Measurements from ENCODE around the gene LDLRAP1. TPM values are rescaled to one million over a fixed set of nuclear protein-coding genes. Genes with fewer than 3 reads are reported as not detected.

LDLRAP1 gene
- total RNA-seq, 1 donor = 18.5 TPM

DNA sequence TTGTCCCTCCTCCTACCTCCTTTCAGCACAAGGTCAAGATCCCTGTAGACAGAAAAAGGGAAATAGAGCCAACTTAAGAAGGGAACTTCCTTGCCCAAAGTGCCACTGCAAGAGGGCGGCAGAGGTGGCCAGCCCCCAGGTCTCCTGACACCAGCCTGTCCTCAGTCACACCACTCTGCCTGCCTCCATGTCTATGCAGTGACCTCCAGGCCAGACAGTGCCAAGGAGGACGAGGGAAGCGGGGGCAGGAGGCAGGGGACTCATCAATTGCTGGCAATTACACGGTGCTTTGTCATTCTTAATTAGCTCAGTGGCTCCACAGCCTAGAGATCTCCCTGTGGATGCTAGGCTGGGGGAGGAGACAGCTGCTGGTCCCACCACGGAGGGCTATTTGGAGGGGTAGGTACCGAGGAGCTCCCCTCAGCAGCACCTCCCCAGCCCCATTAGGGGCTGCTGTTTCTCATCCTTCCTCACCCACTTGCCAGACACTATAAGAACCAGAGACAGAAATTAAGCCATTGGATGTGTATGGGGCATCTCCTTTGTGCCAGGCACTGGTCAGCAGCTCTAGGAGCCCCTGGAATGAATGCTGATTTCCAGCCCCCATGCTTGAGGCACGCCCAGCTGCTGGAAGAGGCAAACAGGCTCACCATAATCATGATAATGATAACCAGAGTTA, 6.1 kb upstream of the LDLRAP1 start:
- H3K36me3 ChIP-seq (ENCODE audit: insufficient read depth, low read length) = no peaks in the 10 kb centered on the region
- H3K27me3 ChIP-seq (ENCODE audit: insufficient read depth, low read length) = peaks cover 9% of the 10 kb centered on the region
- H3K9me3 ChIP-seq (ENCODE audit: low read depth, low read length) = no peaks in the 10 kb centered on the region
- no peaks in the 10 kb centered on the region for H3K79me2 ChIP-seq (ENCODE audit: insufficient read depth, low read length)
- H3K4me1 ChIP-seq (ENCODE audit: insufficient read depth, low read length) = peaks cover 3% of the 10 kb centered on the region
- H3K4me2 ChIP-seq (ENCODE audit: insufficient read depth, low read length) = no peak overlapping the region
- H3K27ac ChIP-seq (ENCODE audit: low read depth, low read length) = no peak overlapping the region
- no peak overlapping the region for H3K4me3 ChIP-seq (ENCODE audit: insufficient read depth, low read length)
- H2AFZ ChIP-seq (ENCODE audit: low read length) = no peak overlapping the region
- no peak for DNase-seq (ENCODE audit: insufficient read length, low spot score, missing footprints)
- no peaks in the 10 kb centered on the region for H4K20me1 ChIP-seq (ENCODE audit: insufficient read depth, low read length)
- TF ChIP-seq, protein P1, sequence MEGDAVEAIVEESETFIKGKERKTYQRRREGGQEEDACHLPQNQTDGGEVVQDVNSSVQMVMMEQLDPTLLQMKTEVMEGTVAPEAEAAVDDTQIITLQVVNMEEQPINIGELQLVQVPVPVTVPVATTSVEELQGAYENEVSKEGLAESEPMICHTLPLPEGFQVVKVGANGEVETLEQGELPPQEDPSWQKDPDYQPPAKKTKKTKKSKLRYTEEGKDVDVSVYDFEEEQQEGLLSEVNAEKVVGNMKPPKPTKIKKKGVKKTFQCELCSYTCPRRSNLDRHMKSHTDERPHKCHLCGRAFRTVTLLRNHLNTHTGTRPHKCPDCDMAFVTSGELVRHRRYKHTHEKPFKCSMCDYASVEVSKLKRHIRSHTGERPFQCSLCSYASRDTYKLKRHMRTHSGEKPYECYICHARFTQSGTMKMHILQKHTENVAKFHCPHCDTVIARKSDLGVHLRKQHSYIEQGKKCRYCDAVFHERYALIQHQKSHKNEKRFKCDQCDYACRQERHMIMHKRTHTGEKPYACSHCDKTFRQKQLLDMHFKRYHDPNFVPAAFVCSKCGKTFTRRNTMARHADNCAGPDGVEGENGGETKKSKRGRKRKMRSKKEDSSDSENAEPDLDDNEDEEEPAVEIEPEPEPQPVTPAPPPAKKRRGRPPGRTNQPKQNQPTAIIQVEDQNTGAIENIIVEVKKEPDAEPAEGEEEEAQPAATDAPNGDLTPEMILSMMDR (IDR thresholded peaks at IDR 0.05; ENCODE audit: extremely low read depth, low read depth, low read length) = no peak

DNA sequence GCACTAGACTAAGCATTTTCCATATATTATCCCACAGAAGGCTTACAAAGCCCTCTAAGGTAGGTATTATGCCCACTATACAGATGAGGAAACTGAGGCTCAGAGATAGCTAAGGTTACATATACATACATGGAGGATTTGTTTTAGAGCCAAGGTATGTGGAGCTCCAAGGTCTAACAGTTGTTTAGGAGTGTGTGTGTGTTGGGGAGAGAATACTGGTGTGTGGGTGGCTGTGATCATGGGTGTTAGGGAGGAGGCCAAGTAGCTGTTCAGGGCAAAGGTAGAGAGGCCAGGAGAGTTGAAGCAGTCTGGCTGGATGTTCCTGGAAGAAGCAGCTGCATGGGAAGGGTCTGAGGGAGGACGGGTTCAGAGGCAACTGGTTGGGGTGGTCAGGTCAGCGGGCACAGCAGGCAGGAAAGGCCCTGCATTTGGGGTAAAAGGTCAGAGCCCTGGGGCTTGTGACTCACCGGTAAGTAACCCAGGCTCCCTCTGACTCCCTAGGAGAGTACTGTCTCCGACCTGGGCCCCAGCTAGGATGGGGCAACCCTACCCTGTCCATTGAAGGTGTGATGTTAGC, 5.1 kb upstream of the LDLRAP1 start:
- H3K4me1 ChIP-seq (ENCODE audit: insufficient read depth, low read length) = no peaks in the 10 kb centered on the region
- no peak overlapping the region for H3K4me3 ChIP-seq (ENCODE audit: insufficient read depth, low read length)
- no peak overlapping the region for H3K4me2 ChIP-seq (ENCODE audit: insufficient read depth, low read length)
- H3K27me3 ChIP-seq (ENCODE audit: insufficient read depth, low read length) = peaks cover 9% of the 10 kb centered on the region
- no peaks in the 10 kb centered on the region for H3K36me3 ChIP-seq (ENCODE audit: insufficient read depth, low read length)
- no peaks in the 10 kb centered on the region for H3K9me3 ChIP-seq (ENCODE audit: low read depth, low read length)
- H4K20me1 ChIP-seq (ENCODE audit: insufficient read depth, low read length) = no peaks in the 10 kb centered on the region
- DNase-seq (ENCODE audit: insufficient read length, low spot score, missing footprints) = peak; percentile 52
- H3K27ac ChIP-seq (ENCODE audit: low read depth, low read length) = no peak overlapping the region
- no peaks in the 10 kb centered on the region for H3K79me2 ChIP-seq (ENCODE audit: insufficient read depth, low read length)
- H2AFZ ChIP-seq (ENCODE audit: low read length) = no peak overlapping the region
- TF ChIP-seq, protein P1 (IDR thresholded peaks at IDR 0.05; ENCODE audit: extremely low read depth, low read depth, low read length) = no peak

DNA sequence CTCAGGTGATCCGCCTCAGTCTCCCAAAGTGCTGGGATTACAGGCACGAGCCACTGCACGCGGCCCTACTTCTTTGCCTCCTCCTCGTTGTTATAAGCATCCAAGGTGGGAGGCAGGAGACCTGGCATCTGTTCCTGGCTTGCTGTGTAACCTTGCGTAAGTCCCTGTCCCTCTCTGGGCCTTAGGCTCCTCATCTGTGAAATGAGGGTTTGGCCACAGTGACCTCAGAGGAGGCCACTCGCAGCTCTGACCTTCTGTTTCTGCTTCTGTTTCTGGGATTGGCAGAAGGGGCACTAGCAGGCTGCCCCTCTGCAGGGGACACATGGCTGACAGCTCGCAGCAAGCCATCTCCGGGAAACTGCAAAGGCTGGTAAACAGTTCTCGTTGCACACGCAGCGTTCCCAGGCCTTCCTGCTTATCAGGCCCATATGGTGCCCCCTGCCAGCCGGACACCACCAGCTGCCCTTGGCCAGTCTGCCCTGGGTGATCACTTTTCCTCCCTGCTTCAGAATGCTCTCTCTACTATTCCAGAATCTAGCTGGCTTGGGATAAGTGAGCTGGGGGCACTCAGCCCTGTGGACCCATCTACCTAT, 2.6 kb upstream of the LDLRAP1 start:
- Histone ChIP-seq H3K79me2 (ENCODE audit: insufficient read depth, low read length) (peaks cover 20% of the 10 kb centered on the region), H3K4me1 (ENCODE audit: insufficient read depth, low read length) (peaks cover 7% of the 10 kb centered on the region), H3K36me3 (ENCODE audit: insufficient read depth, low read length) (no peaks in the 10 kb centered on the region), H2AFZ (ENCODE audit: low read length) (no peak overlapping the region), H3K27me3 (ENCODE audit: insufficient read depth, low read length) (peaks cover 7% of the 10 kb centered on the region), H4K20me1 (ENCODE audit: insufficient read depth, low read length) (peaks cover 3% of the 10 kb centered on the region), H3K4me3 (ENCODE audit: insufficient read depth, low read length) (no peak overlapping the region), H3K9me3 (ENCODE audit: low read depth, low read length) (no peaks in the 10 kb centered on the region), H3K4me2 (ENCODE audit: insufficient read depth, low read length) (no peak overlapping the region), H3K27ac (ENCODE audit: low read depth, low read length) (no peak overlapping the region)
- no peak for DNase-seq (ENCODE audit: insufficient read length, low spot score, missing footprints)
- TF ChIP-seq, protein P1 (IDR thresholded peaks at IDR 0.05; ENCODE audit: extremely low read depth, low read depth, low read length) = no peak

DNA sequence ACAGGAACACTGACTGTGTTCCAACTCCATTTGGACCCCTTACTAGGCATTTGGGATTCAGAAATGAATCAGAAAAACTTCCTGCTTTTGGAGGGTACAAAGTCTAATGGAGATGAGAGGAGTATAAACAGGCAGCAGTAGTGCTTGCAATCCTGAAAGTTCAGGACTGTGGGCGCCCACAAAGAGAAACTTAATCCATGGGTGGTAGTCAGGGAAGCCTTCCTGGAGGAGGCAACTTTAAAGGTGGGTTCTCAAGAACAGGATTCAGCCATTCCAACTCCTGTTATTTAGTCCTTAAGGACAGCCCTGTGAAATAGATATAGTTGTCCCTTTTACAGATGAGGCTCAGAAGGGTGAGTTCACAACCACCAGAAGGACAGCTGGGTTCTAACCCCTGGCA, 2.0 kb upstream of the LDLRAP1 start:
- H3K27me3 ChIP-seq (ENCODE audit: insufficient read depth, low read length) = peaks cover 3% of the 10 kb centered on the region
- no peak overlapping the region for H2AFZ ChIP-seq (ENCODE audit: low read length)
- DNase-seq (ENCODE audit: insufficient read length, low spot score, missing footprints) = no peak
- no peak overlapping the region for H3K4me3 ChIP-seq (ENCODE audit: insufficient read depth, low read length)
- H3K79me2 ChIP-seq (ENCODE audit: insufficient read depth, low read length) = peaks cover 24% of the 10 kb centered on the region
- no peak overlapping the region for H3K4me2 ChIP-seq (ENCODE audit: insufficient read depth, low read length)
- peaks cover 3% of the 10 kb centered on the region for H4K20me1 ChIP-seq (ENCODE audit: insufficient read depth, low read length)
- TF ChIP-seq, protein P1 (IDR thresholded peaks at IDR 0.05; ENCODE audit: extremely low read depth, low read depth, low read length) = no peak
- peaks cover 7% of the 10 kb centered on the region for H3K4me1 ChIP-seq (ENCODE audit: insufficient read depth, low read length)
- H3K36me3 ChIP-seq (ENCODE audit: insufficient read depth, low read length) = no peaks in the 10 kb centered on the region
- H3K9me3 ChIP-seq (ENCODE audit: low read depth, low read length) = no peaks in the 10 kb centered on the region
- H3K27ac ChIP-seq (ENCODE audit: low read depth, low read length) = no peak overlapping the region
